Body of pancreas (tissue), 4 donors: ENCODE data around the gene DNAH6.

Experiments
- CTCF ChIP-seq, 7 experiments: fragments of 450-650 bp in 4 of 7; fragments of 200-600 bp in 3 of 7; sonication (generic) in 3 of 7; IDR thresholded peaks; one replicate each; pipeline ENCODE4 v1.5.1; 2016 to 2019; ENCODE audit warnings: antibody characterized with exemption in 7 of 7
- POLR2A ChIP-seq, 3 donors: fragments of 450-650 bp; IDR thresholded peaks; one replicate each; pipeline ENCODE4 v1.6.1; 2016; ENCODE audit warnings: antibody characterized with exemption in 3 of 3, mild to moderate bottlenecking in 2 of 3

DNA sequence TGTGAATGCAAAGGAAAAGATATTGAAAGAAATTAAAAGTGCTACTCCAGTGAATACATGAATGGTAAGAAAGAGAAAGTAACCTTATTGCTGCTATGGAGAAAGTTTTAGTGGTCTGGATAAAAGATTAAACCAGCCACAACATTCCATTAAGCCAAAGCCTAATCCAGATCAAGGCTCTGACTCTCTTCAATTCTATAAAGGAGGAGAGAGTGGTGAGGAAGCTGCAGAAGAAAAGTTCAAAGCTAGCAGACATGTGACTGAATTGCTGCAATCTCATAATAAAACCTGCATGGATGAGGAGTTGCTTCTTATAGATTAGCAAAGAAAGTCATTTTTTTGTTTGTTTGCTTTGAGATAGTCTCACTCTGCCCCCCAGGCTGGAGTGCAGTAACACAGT lies 130.2 kb downstream of the DNAH6 start:
- TF ChIP-seq CTCF (IDR thresholded peaks at IDR 0.05) (no peak), POLR2A (IDR thresholded peaks at IDR 0.05) (no peak)
